NT2/D1 (cell line): ENCODE measurements around the gene ITIH6.
A peak's percentile ranks its signal among the peaks of the same experiment; 100 is the strongest.

Source experiments
- DNase-seq: peaks from one replicate; pipeline ENCODE4 v3.0.0-alpha.2; 2011; ENCODE audit warnings: low read depth, low spot score
- H3K27me3 ChIP-seq: 2 replicates; pipeline ENCODE4 v1.6.0; 2011; ENCODE audit warnings: mild to moderate bottlenecking; ENCODE audit not compliant: insufficient read length, insufficient read depth
- H3K36me3 ChIP-seq: 2 replicates; pipeline ENCODE4 v1.6.1; 2011; ENCODE audit warnings: mild to moderate bottlenecking, low read length, mixed read lengths; ENCODE audit not compliant: insufficient read depth, insufficient read length
- H3K4me1 ChIP-seq: 2 replicates; pipeline ENCODE4 v1.5.1; 2011; ENCODE audit not compliant: insufficient read depth, insufficient read length
- H3K4me3 ChIP-seq: 2 replicates; pipeline ENCODE4 v1.5.1; 2011; ENCODE audit warnings: low read depth; ENCODE audit not compliant: insufficient read length
- H3K9ac ChIP-seq: 2 replicates; pipeline ENCODE4 v1.6.0; 2011; ENCODE audit warnings: low read depth; ENCODE audit not compliant: insufficient read length
- H3K9me3 ChIP-seq: 2 replicates; pipeline ENCODE4 v1.5.1; 2011; ENCODE audit warnings: mild to moderate bottlenecking, low read length; ENCODE audit not compliant: insufficient read depth
- SUZ12 ChIP-seq: IDR thresholded peaks from 2 replicates; pipeline ENCODE4 v1.6.1; 2011; ENCODE audit not compliant: insufficient read length, insufficient read depth; ENCODE audit errors: extremely low read depth
- YY1 ChIP-seq: IDR thresholded peaks from 2 replicates; pipeline ENCODE4 v1.6.1; 2011; ENCODE audit not compliant: insufficient read length, insufficient read depth
- ZNF274 ChIP-seq: IDR thresholded peaks from 2 replicates; pipeline ENCODE4 v1.6.1; 2011; ENCODE audit warnings: mild to moderate bottlenecking, low read depth, low read length

The ITIH6 gene

DNA sequence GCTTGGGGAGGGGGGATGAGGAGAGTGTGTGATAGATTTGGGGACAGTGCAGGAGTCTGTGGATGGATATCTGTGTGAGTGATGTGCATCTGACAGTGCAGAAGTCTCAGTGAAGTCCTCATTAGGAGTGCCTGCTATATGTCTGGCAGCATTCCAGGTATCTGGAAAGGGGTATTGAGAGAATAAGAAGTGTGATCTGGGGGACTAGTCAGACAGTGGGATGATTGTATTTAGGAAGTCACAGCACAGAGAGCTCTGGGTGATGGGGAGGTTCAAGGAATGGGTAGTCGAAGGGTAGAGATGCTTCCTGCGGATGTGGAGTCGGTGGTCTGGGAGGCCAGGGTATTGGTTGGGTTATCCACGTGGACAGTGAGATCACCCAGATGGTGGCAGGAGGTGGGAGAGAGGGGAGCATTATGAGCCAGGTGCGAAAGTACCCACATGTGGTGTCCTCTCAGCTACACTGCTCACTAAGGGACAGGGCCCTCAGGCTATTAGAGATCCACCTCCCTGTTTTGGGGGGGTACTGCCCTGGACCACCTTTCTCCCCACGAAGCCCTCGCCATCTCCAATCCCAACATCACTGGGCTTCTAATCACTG, 19.3 kb upstream of the ITIH6 start:
- H3K4me1 ChIP-seq: no peaks in the 10 kb centered on the region
- H3K9ac ChIP-seq: no peak overlapping the region
- H3K36me3 ChIP-seq: peaks cover 45% of the 10 kb centered on the region
- H3K4me3 ChIP-seq: no peak overlapping the region
- DNase-seq: no peak
- TF ChIP-seq YY1 (no peak), SUZ12 (no peak), ZNF274 (no peak)
- H3K27me3 ChIP-seq: no peaks in the 10 kb centered on the region
- H3K9me3 ChIP-seq: no peaks in the 10 kb centered on the region

DNA sequence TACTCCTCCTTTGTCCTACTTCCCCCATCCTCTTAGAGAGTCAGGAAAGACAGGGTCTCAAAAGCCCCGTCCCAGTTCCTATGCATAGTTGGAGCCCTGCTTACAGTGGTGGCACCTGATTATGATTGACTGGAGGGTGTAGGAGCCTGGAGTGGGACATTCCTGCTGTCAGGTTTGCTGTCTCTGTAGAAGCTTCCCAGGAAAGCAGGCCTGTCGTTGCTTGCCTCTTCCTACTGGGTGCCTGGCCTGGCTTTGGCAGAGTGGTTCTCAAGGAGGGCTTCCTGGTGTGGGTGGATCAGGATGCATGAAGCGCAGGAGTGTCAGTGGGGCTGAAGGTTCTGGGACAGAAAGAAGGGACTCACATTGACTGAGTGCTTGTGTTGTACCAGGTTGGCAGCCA, 14.3 kb upstream of the ITIH6 start:
- Histone ChIP-seq H3K4me3 (no peak overlapping the region), H3K9ac (no peak overlapping the region), H3K27me3 (no peaks in the 10 kb centered on the region), H3K36me3 (peaks cover 78% of the 10 kb centered on the region), H3K4me1 (peaks cover 9% of the 10 kb centered on the region), H3K9me3 (no peaks in the 10 kb centered on the region)
- no peak for DNase-seq
- TF ChIP-seq ZNF274 (no peak), SUZ12 (no peak), YY1 (no peak)

DNA sequence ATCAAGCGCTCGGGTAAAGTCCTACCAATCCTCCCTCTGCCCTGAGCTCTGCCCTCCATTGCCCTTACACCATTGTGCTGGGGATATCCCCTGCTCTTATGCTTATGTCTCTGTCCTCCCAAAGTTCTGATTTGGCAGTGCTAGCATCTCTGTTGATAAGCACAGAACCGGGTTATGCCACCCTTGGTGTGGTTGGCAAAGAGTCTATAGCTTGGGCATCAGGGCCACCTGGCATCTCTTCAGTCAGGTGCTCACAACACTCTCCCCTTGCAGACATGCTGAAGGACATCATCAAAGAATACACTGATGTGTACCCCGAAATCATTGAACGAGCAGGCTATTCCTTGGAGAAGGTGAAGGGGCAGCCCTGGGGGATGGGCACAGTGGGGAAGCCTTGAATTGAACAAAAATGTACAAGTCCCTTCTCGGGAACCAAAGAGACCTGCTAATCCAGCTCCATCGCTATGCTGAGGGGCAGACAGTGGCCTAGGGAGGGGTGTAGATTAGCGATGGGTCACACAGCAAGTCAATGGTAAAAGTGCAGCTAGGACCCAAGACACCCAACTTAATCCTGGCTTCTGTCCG, 13.3 kb upstream of the ITIH6 start:
- Histone ChIP-seq H3K4me1 (peaks cover 9% of the 10 kb centered on the region), H3K9ac (no peak overlapping the region), H3K36me3 (peaks cover 73% of the 10 kb centered on the region), H3K27me3 (no peaks in the 10 kb centered on the region), H3K9me3 (no peaks in the 10 kb centered on the region), H3K4me3 (no peak overlapping the region)
- TF ChIP-seq YY1: no peak
- no peak for TF ChIP-seq ZNF274
- TF ChIP-seq SUZ12: no peak
- no peak for DNase-seq

DNA sequence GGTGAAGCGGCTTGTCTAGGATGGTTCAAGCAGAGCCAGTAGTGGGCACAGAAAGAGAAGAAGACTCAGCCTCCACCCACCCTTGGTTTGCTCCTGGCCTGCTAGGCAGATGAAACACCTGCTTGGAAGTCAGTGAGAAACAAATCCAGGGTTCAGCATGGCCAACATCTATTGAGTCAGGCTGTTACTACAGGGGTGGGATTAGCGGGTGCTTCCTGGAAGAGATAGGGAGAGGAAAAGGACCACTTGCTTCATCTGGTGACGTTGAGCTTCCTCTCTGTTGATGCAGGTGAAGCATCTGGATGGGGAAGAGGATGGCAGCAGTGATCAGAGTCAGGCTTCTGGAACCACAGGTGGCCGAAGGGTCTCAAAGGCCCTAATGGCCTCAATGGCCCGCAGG, 12.5 kb upstream of the ITIH6 start:
- Histone ChIP-seq H3K4me3 (no peak overlapping the region), H3K4me1 (peaks cover 9% of the 10 kb centered on the region), H3K27me3 (no peaks in the 10 kb centered on the region), H3K9ac (no peak overlapping the region), H3K36me3 (peaks cover 65% of the 10 kb centered on the region), H3K9me3 (no peaks in the 10 kb centered on the region)
- no peak for TF ChIP-seq YY1
- no peak for TF ChIP-seq ZNF274
- TF ChIP-seq SUZ12: no peak
- no peak for DNase-seq

GRCh38 chrX:54808605-54809483, 10.8 kb upstream of the ITIH6 start:
- Histone ChIP-seq H3K9me3 (no peaks in the 10 kb centered on the region), H3K4me3 (peak overlapping the region; percentile 85), H3K27me3 (no peaks in the 10 kb centered on the region), H3K4me1 (peaks cover 9% of the 10 kb centered on the region), H3K36me3 (peaks cover 48% of the 10 kb centered on the region), H3K9ac (peak overlapping the region; percentile 92)
- DNase-seq: peak; percentile 97
- no peak for TF ChIP-seq SUZ12
- no peak for TF ChIP-seq ZNF274
- TF ChIP-seq YY1: no peak

DNA sequence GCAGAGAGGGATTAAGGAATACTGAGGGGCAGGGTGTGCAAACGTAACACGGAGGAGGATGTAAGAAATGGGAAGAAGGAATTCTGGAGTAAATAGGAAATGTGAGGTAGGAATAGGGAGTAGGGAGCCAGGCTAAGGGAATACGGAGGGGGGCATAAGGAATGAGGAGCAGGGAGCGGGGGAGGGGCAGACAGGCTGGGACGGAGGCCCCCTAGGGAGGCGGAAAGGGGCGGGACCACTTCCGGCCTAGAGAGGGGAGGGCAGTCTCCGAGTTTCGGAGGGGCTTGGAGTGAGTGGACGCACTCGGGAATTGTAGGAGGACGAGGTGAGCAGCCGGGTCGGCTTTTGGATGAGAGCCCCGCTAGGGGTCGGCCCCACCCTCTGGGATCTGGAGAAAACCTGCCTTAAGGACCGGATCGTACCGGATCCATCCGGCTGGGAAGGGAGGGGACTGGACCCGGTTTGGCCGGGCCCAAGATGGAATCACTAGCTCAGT, 10.1 kb upstream of the ITIH6 start:
- Histone ChIP-seq H3K9ac (peak overlapping the region; percentile 85), H3K27me3 (no peaks in the 10 kb centered on the region), H3K9me3 (no peaks in the 10 kb centered on the region), H3K4me1 (peaks cover 9% of the 10 kb centered on the region), H3K36me3 (peaks cover 42% of the 10 kb centered on the region), H3K4me3 (peak overlapping the region; percentile 85)
- TF ChIP-seq SUZ12: no peak
- peak; percentile 52 for DNase-seq

DNA sequence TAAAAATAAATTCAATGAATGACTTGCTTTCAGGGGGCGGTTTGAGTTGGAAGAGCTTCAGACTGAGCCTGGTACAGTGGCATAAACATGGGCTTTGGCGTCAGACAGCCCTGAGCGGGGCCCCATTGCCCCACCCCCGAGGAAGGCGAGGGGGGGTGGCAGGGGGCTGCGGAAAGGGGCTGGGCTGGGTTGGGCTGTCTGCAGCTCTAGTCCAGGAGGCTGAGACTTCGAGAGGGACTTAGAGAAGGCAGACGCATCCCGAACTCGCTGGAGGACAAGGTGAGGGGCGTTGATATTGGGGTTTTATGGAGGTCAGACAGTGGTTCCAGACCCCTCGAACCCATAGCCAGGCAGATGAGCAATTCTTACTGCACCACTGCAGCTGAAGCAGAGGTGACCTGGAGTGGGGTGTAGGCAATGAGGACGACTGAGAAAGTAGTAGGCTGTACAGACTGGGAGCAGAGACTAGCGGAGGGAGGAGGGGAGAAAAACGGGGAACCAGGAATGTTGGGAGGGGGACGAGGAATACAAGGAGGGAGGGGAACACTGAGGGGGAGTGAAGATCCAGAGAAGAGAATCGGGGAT, 9.6 kb upstream of the ITIH6 start, which contains the start of gene MAGED2:
Gene MAGED2, plus strand, starts transcription at position 222 of the 585 bp plus-strand sequence. CDS start 1,587 bp downstream, outside the sequence.
- Histone ChIP-seq H3K4me3 (peak within 1 kb of the TSS; percentile 85), H3K9me3 (no peaks in the 10 kb centered on the region), H3K27me3 (no peaks in the 10 kb centered on the region), H3K9ac (peak within 1 kb of the TSS; percentile 85), H3K4me1 (peaks cover 9% of the 10 kb centered on the region), H3K36me3 (peaks cover 36% of the 10 kb centered on the region)
- no peak for TF ChIP-seq SUZ12
- no peak for TF ChIP-seq ZNF274
- no peak for TF ChIP-seq YY1
- no peak for DNase-seq
